VCaP (cell line): ENCODE measurements around the gene SOX18.

ENCODE experiments used
- H3K27ac ChIP-seq: fragments of 450-650 bp; 2 replicates; pipeline ENCODE4 v1.5.1; 2017
- TF ChIP-seq, protein P1 (sequence below): fragments of 450-650 bp; conservative IDR thresholded peaks from 2 replicates; pipeline ENCODE4 v1.5.1; 2017; ENCODE audit warnings: mild to moderate bottlenecking, moderate library complexity

The SOX18 gene

DNA sequence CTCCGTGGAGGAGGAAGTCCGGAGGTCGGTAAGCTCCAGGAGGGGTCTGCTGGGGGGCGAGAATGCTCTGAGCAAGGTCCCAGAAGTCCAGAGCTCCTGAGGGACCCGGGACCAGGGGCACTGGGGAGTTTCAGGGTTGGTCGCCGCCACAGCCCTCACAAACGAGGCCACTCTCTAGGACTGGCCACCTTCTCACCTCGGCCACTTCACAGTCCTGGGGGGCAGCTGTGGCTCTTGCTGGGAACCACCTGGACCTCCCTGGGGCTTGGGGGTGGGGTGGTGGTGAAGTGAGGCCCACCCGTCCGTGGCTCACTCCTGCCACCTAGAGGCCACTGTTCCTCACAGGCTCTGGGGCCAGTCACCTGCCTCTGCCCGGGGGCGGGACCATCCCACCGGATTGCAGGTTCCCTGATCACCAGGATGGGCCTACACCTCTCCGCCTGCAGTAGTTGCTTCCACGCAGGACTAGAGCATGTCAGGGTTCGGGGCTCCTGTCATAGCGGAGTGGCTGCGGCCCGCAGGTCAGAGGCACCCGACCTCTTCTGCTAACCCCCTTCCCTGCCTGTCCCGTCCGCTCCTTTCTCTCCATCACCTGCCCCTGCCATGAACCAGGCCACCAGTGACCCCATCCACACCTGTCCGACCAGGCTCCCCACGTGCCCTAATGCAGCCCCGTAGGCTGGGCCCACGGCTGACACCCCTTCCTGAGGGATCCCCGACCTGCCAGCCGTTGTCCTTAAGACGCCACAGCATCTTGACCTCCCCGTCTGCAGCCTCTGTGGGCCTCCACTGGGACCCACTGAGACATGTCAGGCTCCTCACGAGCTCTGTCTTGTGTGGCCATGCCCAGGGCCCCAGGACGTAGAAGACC, 8.4 kb upstream of the SOX18 start:
- H3K27ac ChIP-seq = peak overlapping the region; percentile 48
- TF ChIP-seq, protein P1, sequence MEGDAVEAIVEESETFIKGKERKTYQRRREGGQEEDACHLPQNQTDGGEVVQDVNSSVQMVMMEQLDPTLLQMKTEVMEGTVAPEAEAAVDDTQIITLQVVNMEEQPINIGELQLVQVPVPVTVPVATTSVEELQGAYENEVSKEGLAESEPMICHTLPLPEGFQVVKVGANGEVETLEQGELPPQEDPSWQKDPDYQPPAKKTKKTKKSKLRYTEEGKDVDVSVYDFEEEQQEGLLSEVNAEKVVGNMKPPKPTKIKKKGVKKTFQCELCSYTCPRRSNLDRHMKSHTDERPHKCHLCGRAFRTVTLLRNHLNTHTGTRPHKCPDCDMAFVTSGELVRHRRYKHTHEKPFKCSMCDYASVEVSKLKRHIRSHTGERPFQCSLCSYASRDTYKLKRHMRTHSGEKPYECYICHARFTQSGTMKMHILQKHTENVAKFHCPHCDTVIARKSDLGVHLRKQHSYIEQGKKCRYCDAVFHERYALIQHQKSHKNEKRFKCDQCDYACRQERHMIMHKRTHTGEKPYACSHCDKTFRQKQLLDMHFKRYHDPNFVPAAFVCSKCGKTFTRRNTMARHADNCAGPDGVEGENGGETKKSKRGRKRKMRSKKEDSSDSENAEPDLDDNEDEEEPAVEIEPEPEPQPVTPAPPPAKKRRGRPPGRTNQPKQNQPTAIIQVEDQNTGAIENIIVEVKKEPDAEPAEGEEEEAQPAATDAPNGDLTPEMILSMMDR = peak; percentile 96

DNA sequence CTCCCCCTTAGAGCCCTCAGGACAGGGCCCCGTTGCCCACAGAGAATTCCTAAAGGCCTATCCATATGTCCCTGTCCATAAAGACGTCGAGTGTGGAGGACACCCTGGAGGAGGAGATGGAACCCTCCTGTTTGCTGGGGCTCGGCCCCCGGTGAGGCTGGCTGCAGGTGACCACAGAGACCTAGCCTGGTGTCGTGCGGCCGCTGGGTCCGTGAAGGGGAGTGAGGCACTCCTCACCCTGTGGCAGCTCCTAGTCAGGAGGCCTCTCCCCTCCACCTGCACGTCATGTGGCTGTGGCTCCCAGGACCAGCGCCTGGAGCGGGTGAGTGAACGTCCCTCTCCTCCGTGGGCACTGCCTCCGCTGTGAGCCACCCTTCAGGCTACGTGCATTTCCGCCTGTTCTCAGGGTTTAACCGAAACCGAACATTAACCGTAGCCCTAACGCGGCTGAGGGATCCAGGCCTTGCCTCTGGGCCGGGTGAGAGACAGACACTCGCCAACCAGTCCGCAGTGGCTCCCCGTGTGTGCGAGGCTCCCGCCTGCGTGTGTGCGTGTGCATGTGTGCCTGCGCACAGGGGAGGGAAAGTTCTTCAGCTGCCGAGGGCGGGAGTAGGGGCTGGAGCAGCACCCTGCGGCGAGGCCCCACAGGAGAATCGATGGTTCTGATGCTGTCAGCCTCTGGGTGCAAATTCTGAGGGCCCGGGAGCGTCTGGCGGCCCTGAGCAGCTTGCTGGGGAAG, 7.6 kb upstream of the SOX18 start:
- peak overlapping the region; percentile 3; the same call in 1 of the 2 replicates for H3K27ac ChIP-seq

DNA sequence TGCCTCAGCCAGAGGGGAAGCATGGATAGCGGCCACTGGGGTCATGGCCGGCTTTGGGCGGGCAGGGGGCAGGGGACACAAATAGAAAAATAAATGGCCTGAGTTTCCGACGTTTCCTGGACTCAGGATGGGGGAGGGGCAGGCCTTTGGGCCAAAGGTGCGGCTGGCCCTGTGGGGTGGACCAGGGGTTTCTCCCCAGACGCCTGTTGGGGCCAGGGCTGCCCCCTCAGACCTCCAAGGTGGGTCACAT, 7.1 kb upstream of the SOX18 start:
- H3K27ac ChIP-seq = no peak overlapping the region

More for the DNA sequence above, 7.6 kb upstream of the SOX18 start:
- TF ChIP-seq, protein P1 = no peak

DNA sequence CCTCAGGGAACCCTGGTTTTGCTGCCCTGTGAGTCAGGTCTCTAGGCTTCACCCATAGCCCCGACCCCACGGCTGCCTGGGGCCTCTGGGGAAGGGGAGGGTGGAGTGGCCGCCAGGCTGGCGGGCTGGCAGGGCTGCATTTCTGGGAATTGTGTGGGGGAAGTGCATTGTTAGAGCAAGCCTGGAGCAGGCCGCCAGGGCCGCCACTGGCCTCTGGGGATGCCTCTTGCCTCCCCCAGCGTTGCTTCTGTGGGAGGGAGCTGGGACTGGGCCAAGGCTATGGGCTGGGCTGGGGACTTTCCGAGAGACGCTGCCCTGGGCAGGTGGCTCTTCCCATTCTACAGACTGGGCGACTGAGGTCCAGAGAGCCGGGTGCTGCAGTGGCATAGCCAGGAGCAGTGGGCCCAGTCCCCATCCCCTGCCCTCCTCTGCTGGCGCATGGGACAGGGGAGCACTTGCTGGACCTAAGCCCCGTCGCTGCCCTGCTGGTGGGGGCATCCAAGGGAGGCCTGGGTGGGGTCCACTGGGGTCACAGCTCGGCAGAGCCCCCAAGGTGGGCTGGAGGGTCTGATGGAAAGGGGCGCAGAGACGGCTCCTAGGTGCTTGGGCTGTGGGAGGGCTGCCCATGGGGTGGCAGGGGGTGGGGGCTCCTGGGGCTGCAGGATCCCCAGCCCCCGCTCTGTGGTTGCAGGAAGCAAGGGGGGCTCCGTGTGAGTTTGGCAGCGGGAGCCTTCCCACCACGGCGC, 6.6 kb upstream of the SOX18 start:
- no peak overlapping the region for H3K27ac ChIP-seq
- TF ChIP-seq, protein P1 = no peak

More for the DNA sequence above, 7.1 kb upstream of the SOX18 start:
- TF ChIP-seq, protein P1 = no peak

DNA sequence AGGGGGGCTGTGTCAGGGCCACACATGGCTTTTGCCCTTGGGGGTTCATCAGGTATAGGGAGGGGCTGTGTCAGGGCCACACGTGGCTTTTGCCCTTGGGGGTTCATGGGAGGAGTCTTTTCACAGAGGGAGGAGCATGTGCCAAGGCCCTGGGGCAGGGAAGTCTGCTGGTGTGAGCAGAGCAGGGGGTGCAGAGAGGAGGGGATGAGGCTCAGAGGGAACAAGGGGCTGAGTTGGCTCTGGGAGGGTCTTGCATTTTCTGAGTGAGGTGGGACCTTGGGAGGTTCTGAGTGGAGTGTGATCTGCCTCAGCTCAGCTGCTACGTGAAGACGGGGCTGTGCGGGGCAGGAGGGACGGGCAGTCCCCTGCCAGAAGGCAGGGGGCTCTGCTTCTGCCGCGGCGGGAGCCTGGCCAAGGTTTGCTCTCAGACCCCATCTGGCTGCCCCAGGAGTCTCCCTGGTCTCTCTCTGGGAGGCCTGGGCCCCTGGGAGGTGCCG, 6.0 kb upstream of the SOX18 start:
- no peak overlapping the region for H3K27ac ChIP-seq
- TF ChIP-seq, protein P1 = no peak

DNA sequence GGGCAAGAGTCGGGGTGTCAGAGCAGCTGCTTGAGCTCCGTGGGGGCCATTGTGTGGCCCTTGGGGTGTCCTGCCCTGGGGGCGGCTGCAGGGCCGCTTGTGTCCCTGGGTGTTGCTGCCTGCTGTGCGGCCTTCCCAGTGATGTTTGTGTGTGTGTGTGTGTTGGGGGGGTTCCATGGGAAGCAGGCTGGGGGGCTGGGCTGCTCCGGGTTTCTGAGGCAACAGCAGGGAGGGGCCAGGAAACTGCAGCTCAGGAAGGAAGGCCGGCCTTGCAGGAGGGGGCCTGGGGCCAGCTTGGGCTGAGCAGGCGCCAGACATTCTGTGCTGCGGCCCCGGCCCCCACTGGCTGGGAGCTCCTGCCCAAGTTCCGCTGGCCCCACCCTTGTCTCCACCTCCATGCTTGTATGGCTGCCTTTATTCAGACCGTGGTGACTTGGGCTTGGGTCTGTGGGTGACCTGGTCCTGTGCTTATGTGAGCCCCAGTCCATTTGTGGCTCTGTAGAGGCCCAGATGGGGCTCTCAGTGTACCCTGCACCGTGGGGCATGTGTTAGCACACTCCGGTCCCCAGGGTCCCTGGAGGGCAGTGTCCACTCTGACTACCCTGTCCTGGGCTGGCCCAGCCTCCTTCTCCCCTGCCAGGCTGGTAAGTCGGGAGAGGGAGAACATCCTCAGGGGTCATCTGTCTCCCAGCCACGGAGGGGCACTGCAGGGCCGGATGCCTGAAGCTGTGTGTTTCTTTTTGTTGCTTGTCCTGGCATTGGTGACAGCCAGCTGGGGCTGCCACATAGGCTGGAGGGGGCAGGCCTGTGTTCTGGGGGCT, 4.6 kb upstream of the SOX18 start:
- TF ChIP-seq, protein P1 = peak; percentile 37; the same call in 1 of the 2 replicates
- no peak overlapping the region for H3K27ac ChIP-seq
